ENCODE measurements around the gene APOL5.
A peak's percentile ranks its signal among the peaks of the same experiment; 100 is the strongest.
"Not testable (repeated sequence)": the region's sequence is repeated elsewhere in the genome, so short reads cannot be mapped to it uniquely, and the experiment has no call there.

The APOL5 gene

GRCh38 chr22:35717572-35717971 lies at the start of gene APOL5:
Gene APOL5 (plus strand): TSS chr22:35717872. CDS start chr22:35717872, 0 bp downstream.
- DNase-seq (ENCODE audit: low spot score): no peak

DNA sequence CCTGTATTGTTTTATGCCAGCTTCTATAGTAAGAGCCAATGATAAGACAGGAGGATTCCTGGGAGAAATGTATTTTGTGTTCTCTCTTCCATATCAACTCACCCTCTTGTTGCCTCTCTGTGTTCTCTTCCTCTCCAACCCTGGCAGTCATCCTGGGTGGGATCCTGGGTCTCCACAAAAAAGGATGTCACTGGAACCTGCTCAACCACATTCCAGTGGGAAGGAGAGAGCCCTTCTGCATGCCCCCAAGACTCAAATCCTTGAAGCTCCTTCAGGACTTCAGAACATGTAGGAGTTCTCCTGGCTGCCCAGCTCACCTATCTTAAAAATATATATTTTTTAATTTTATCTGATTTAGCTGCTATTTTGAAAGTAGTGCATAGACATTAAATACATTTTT lies 43.3 kb upstream of the APOL5 start:
- DNase-seq (ENCODE audit: low spot score): no peak

DNA sequence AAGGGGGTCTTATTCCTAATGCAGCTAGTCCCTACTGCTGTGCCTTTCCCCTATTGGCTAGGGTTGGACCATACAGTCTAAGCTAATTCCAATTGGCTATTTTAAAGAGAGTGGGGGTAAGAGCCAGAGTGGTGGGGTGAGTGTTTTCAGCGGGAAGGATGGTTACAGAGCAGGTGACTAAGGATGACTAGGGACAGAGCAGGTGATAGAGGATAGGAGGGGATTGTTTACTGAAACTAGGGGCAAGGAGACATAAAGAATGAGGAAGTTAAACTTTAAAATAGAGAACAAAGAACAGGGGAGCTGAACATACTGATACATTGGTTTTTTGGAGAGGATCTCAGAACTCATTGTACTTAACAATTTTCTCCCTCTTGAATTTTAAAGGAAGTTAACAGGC lies 41.6 kb upstream of the APOL5 start:
- DNase-seq (ENCODE audit: low spot score): not testable (repeated sequence)

DNA sequence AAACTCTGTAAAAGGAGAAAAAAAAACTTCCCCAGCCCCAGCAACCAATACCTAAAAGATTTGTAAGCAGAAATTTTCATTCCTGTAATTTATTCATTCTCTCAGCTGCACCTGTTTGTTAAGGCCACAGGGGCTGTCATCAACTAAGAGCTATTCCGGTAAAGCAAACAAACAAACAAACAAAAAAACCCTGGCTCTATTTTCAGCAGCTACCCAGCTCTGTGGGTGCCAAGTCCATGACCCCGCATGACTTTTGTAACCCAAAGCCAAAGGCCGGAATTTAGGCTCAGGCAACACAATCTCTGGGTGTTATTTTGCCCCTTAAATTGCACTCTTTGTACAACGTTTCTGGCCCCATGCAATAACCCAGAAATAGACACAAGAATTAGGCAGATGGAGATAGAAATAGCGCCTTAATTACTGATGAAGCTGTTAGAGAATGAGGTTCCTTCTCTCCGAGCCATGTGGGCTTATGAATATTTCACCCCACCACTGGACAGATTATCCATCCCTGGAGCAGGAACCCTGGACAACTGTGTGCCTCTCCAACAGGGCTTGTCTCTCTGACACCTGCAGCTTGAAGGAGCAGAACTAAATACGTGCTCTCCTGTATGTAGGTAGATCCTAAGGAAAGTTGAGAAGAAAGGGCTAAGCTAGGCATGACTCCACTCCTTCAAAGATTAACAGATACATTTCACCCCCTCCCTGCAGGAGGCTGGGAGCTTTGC lies 40.0 kb upstream of the APOL5 start:
- no peak for DNase-seq (ENCODE audit: low spot score)

DNA sequence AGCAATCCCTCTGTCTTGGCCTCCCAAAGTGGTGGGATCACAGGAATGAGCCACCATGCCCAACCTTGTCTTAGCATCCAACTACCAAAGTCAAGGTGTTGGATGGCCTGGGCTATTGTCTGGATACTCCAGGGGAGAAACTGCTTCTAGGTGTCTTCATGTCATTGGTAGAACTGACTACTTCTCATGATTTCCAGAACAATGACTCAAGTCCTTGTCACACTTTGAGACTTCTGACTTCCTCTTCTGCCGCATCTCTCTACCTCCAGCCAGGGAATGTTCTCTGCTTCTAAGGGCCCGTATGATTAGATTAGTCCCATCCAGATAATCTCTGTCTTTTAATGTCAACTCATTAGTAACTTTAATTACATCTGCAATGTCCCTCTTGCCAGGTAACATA lies 38.8 kb upstream of the APOL5 start:
- DNase-seq (ENCODE audit: low spot score): peak; percentile 35

GRCh38 chr22:35679492-35679891 lies 38.2 kb upstream of the APOL5 start:
- DNase-seq (ENCODE audit: low spot score): not testable (repeated sequence)

DNA sequence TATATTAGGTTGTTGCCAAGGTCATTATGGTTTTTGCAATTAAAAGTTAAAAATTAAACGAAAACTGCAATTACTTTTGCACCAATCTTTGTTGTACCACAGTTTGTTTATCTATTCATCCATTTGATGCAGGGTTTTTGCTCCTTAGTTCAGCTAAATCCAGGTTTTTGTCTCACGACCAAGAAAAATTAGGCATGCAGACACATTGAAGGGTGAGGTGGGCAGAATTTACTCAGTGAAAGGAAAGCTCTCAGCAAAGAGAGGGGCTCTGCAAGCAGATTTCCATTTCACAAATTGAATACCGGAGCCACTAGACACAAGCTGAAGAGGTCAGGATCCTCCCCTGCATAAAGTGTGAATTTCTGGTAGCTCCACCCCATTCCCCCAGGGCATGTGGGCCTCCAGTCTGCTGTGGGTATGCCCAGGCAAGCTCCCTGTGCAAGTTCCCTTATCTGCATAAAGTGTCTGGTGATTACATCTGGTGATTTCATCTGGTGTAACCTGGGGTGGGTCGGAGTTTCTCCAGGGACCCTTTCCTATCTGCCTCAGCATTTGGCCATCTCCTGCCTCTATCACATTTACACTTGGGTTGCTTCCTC lies 36.1 kb upstream of the APOL5 start:
- DNase-seq (ENCODE audit: low spot score): no peak

- no peak for DNase-seq (ENCODE audit: low spot score)
Measured at GRCh38 chr22:35683560-35683959, 34.1 kb upstream of the APOL5 start.

GRCh38 chr22:35684270-35684700 lies 33.4 kb upstream of the APOL5 start:
- no peak for DNase-seq (ENCODE audit: low spot score)

DNA sequence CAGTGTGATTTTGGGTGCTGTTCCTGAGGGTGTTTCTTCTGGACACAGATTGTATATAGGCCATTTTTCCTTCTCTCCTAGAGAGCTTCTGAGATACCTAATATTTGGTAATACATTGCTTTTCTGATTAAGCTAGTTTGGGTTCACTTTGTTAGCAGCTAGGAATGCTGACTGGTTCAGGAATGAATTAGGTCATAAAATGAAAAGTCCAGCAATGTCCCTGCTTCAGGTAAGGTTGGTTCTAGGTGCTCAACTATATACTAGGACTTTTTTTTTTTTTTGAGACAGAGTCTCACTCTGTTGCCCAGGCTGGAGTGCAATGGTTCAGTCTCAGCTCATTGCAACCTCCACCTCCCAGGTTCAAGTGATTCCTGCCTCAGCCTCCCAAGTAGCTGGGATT lies 32.9 kb upstream of the APOL5 start:
- no peak for DNase-seq (ENCODE audit: low spot score)

DNA sequence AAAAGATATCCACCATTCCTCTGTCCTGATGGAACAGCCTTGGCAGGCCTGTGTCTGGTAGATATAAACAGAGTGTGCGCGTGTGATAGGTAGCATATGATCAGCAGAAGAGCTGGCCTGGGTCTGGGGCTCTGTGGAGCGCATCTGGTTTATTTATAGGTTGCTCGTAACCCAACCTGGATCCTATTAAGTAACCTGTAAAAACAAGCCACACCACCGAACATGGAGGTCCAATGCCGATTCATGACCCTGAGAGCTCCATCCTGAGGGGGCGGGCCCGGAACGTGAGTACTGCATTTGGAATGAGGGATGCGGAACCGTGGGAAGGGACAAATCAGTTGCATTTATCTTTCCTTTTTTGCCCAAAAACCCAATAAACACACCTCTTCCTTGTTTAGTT lies 31.9 kb upstream of the APOL5 start:
- no peak for DNase-seq (ENCODE audit: low spot score)

DNA sequence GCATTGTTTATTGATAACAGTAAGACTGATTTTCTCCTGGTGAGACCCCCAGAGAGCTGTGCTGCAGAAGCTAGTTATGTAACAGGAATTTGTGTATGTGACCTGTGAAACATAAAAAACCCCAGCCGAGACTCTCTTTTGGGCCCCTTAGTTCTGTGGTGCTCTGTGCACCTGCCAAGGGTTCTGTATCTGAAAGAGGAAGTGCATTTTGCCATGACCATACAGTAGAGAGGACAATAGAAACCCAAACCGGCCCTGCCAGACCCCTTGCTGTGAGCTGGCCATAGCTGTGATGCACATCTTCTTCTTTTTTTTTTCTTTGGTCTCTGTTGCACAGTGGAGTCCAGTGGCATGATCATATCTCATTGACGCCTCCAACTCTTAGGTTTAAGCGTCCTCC lies 31.4 kb upstream of the APOL5 start:
- DNase-seq (ENCODE audit: low spot score): no peak

DNA sequence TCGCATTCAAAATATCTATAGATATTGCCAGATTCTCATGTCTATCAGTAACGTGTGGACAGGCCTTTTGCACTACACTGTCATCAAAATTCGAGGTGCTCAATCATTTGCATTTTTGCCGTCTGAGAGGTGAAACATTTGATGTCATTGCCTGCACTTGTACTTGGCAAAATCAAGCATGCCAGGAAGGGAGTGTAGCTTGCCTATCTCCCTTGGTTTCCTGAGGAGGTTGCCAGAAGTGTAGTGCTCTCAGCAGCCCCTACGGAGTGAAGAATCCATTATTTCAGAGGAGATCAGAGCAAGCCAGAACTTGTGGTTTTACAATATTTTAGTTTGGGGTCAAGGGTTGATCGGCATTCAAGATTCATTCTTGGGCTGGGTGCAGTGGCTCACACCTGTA lies 30.2 kb upstream of the APOL5 start:
- no peak for DNase-seq (ENCODE audit: low spot score)

- peak; percentile 15 for DNase-seq (ENCODE audit: low spot score)
Measured at GRCh38 chr22:35688913-35689675, 28.6 kb upstream of the APOL5 start.

GRCh38 chr22:35690001-35690400 lies 27.7 kb upstream of the APOL5 start:
- no peak for DNase-seq (ENCODE audit: low spot score)

DNA sequence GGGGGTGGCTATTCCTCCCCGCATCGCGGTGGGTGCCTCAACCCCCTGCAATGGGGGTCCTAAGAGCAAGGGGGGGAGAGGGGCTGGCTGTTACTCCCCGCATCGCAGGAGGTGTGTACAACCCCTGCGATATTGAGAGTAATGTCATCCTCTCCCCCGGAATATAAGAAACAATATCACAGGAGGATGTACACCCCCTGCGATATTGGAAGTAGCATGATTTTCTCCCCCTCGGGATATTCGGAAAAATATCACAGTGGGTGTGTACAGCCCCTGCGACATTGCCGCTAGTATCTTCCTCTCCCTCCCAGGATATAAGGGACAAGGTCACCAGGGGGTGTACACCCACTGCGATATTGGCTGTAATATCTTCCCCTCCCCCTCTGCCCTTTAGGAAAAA lies 22.5 kb upstream of the APOL5 start:
- no peak for DNase-seq (ENCODE audit: low spot score)

GRCh38 chr22:35697142-35697541 lies 20.5 kb upstream of the APOL5 start:
- no peak for DNase-seq (ENCODE audit: low spot score)

DNA sequence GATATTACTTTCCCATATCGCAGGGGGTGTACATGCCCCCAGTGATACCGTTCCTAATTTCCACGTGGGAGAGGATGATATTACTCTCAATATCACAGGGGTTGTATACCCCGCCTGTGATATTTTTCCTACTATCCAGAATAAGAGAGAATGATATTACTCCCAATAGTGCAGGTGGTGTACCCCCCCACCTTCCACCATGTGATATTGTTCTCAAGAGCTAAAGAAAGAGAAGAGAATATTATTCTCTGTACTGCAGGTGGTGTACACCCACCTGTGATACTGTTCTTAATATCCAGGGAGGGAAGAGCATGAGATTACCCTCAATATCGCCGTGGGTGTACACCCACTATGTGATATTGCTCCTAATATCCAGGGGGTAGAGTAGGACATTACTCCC lies 17.8 kb upstream of the APOL5 start:
- DNase-seq (ENCODE audit: low spot score): not testable (repeated sequence)

DNA sequence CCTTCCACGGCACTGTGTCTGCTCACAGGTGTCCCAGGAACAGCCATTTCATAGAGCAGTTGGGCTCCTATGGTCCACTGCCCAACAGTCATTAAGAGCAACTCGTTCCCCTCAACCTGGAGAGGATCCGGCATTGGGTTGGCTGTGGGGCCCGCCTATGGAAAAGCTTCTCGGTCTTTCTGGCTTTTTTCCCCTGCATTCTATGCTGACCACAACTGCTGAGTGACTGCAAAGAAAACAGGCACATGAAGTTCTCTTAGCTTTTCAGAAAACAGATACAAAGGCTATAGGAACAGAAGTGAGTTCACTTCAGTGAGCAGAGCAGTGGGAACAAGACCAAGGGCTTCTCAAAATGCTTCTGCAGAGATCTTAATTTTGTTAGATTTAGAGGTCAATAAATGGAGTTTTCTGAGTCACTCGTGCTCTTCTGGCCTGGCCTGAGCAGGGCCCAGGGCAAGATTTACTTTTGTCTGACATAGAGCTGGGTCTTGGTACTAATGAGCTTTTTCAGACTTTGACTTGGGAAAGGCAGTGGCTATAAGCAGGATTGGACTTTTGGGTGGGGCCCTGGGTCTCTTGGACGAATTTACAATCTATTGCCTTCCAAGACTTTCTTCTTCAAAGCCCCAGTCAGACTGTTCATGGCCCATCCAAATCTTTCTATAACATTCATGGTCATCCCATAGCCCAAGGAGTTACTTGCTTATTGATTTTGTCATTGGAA lies 13.6 kb upstream of the APOL5 start:
- DNase-seq (ENCODE audit: low spot score): no peak

DNA sequence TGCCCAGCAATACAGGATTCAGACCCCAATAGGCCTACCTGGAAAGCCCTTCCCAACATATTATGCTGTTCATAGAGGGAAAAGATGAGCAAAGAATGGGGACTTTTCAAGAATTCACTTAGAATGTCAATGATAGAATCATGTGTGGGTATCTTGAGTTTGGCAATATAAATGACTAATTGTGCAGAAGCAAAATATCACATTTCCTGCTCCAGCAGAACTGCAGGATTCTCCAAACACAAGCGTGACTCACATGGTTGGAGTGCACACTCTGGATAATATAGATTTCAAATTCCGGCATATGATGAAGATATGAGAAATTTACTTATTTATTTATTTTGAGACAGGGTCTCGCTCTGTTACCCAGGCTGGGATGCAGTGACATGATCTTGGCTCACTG lies 12.5 kb upstream of the APOL5 start:
- DNase-seq (ENCODE audit: low spot score): no peak

GRCh38 chr22:35708453-35708852 lies 9.2 kb upstream of the APOL5 start:
- DNase-seq (ENCODE audit: low spot score): no peak

- no peak for DNase-seq (ENCODE audit: low spot score)
Measured at GRCh38 chr22:35708917-35709316, 8.8 kb upstream of the APOL5 start.

DNA sequence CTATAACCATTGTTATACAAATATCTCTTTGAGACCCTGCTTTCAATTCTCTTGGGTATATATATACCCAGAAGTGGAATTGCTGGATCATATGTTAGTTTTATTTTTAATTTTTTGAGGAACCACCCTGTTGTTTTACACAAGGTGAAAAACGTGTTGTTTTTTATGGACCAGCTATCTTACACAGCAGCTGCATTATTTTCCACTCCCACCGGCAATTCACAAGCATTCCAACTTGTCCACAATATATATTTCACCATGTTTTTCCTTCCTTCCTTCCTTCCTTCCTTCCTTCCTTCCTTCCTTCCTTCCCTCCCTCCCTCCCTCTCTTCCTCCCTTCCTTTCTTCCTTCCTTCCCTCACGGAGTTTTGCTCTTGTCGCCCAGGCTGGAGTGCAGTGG lies 6.3 kb upstream of the APOL5 start:
- DNase-seq (ENCODE audit: low spot score): no peak

All from RKO (cell line).